PFSK-1 (cell line): ENCODE measurements around the gene FSTL4.

Experiments used
- FOXP2 ChIP-seq: optimal IDR thresholded peaks from 2 replicates; pipeline ENCODE3; 2011; ENCODE audit warnings: borderline replicate concordance, control low read depth, inconsistent platforms; ENCODE audit not compliant: insufficient read depth; ENCODE audit errors: extremely low read length, extremely low read depth
- POLR2AphosphoS5 ChIP-seq: IDR thresholded peaks from 2 replicates; pipeline ENCODE4 v1.6.1; 2012; ENCODE audit warnings: low read depth, mild to moderate bottlenecking, control low read depth, low read length, moderate library complexity
- SIN3A ChIP-seq: IDR thresholded peaks from 2 replicates; pipeline ENCODE4 v1.6.1; 2012; ENCODE audit warnings: mild to moderate bottlenecking, low read length, moderate library complexity, borderline replicate concordance; ENCODE audit not compliant: insufficient read depth
- TAF1 ChIP-seq: IDR thresholded peaks from 2 replicates; pipeline ENCODE4 v1.6.1; 2012; ENCODE audit warnings: low read length, control low read depth, borderline replicate concordance; ENCODE audit not compliant: insufficient read depth
- TF ChIP-seq, protein P1 (sequence below), 2 experiments: IDR thresholded peaks; 2 replicates each; pipeline versions ENCODE4 v1.6.1 to v1.8.0; 2011 to 2012; ENCODE audit warnings: low read depth in 2 of 2, low read length in 2 of 2, control low read depth in 1 of 2, inconsistent platforms in 1 of 2, mild to moderate bottlenecking in 1 of 2, moderate library complexity in 1 of 2; ENCODE audit not compliant: insufficient read depth in 1 of 2

FSTL4 gene

GRCh38 chr5:133471699-133472098 is 140.6 kb downstream of the FSTL4 start:
- TF ChIP-seq, protein P1, sequence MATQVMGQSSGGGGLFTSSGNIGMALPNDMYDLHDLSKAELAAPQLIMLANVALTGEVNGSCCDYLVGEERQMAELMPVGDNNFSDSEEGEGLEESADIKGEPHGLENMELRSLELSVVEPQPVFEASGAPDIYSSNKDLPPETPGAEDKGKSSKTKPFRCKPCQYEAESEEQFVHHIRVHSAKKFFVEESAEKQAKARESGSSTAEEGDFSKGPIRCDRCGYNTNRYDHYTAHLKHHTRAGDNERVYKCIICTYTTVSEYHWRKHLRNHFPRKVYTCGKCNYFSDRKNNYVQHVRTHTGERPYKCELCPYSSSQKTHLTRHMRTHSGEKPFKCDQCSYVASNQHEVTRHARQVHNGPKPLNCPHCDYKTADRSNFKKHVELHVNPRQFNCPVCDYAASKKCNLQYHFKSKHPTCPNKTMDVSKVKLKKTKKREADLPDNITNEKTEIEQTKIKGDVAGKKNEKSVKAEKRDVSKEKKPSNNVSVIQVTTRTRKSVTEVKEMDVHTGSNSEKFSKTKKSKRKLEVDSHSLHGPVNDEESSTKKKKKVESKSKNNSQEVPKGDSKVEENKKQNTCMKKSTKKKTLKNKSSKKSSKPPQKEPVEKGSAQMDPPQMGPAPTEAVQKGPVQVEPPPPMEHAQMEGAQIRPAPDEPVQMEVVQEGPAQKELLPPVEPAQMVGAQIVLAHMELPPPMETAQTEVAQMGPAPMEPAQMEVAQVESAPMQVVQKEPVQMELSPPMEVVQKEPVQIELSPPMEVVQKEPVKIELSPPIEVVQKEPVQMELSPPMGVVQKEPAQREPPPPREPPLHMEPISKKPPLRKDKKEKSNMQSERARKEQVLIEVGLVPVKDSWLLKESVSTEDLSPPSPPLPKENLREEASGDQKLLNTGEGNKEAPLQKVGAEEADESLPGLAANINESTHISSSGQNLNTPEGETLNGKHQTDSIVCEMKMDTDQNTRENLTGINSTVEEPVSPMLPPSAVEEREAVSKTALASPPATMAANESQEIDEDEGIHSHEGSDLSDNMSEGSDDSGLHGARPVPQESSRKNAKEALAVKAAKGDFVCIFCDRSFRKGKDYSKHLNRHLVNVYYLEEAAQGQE (IDR thresholded peaks at IDR 0.05; ENCODE audit: insufficient read depth in 1 of 2, low read depth in 2 of 2, low read length in 2 of 2), result no peak
- no peak for TF ChIP-seq POLR2AphosphoS5
- TF ChIP-seq FOXP2, result no peak
- TF ChIP-seq SIN3A, result no peak
- no peak for TF ChIP-seq TAF1

GRCh38 chr5:133470841-133471240 is 141.5 kb downstream of the FSTL4 start:
- no peak for TF ChIP-seq TAF1
- no peak for TF ChIP-seq FOXP2
- TF ChIP-seq POLR2AphosphoS5, result no peak
- TF ChIP-seq SIN3A, result no peak
- TF ChIP-seq, protein P1 (IDR thresholded peaks at IDR 0.05; ENCODE audit: insufficient read depth in 1 of 2, low read depth in 2 of 2, low read length in 2 of 2), result no peak

DNA sequence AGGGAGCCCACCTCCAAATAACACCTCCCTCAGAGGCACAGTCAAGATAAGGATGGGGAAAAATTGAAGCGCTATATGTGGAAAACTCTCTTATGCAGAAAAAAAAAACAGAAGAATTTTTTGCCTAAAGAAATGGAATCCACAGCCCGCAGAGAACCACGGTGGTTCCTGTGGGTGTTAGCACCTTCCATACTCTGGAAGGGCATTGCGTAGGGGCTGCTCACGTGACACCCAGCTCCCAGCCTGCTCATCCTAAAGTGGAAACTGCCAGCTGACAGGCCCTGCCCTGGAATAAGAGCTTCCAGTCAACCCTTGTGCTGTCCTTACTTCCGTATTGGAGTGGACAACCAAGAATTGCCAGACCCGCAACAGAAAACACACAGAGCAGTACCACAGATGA is 142.5 kb downstream of the FSTL4 start:
- TF ChIP-seq POLR2AphosphoS5 (no peak), FOXP2 (no peak), SIN3A (no peak), TAF1 (no peak)
- TF ChIP-seq, protein P1 (IDR thresholded peaks at IDR 0.05; ENCODE audit: insufficient read depth in 1 of 2, low read depth in 2 of 2, low read length in 2 of 2), result no peak

DNA sequence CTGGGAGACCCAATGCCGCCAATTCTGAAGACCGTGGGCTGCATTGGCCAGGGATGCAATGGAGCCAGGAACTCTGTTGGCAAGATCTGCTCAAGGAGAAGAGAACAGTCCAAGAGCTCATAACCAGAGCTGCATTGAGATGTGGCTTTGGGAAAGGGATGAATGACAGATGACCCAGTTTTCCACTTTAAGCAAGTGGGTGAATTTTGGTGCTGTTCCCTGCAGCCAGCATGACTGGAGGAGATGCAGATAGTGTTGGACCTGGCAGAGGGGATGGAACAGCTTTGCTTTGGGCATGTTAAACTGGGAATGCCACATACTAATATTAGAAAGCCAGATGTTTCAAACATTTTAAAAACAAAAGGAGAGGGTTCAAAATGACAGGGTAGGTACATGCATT is 143.1 kb downstream of the FSTL4 start:
- TF ChIP-seq FOXP2 (no peak), SIN3A (no peak), TAF1 (no peak), POLR2AphosphoS5 (no peak)
- TF ChIP-seq, protein P1 (IDR thresholded peaks at IDR 0.05; ENCODE audit: insufficient read depth in 1 of 2, low read depth in 2 of 2, low read length in 2 of 2), result no peak

- TF ChIP-seq, protein P1 (IDR thresholded peaks at IDR 0.05; ENCODE audit: insufficient read depth in 1 of 2, low read depth in 2 of 2, low read length in 2 of 2), result no peak
- TF ChIP-seq TAF1 (no peak), FOXP2 (no peak), POLR2AphosphoS5 (no peak), SIN3A (no peak)
These were observed 143.7 kb downstream of the FSTL4 start for GRCh38 chr5:133468596-133468995.
